Activated effector memory CD4-positive, alpha-beta T cell treated with anti-CD3 and anti-CD28 coated beads, Interleukin-2, amount 50 U/mL, for 16 hours (primary cell): Measurements from ENCODE around the gene APOE.
"Not testable (repeated sequence)": the region's sequence is repeated elsewhere in the genome, so short reads cannot be mapped to it uniquely, and the experiment has no call there.

Experiments used
- DNase-seq: peaks from one replicate; pipeline ENCODE4 v3.0.0-alpha.2; 2020

The APOE gene

DNA sequence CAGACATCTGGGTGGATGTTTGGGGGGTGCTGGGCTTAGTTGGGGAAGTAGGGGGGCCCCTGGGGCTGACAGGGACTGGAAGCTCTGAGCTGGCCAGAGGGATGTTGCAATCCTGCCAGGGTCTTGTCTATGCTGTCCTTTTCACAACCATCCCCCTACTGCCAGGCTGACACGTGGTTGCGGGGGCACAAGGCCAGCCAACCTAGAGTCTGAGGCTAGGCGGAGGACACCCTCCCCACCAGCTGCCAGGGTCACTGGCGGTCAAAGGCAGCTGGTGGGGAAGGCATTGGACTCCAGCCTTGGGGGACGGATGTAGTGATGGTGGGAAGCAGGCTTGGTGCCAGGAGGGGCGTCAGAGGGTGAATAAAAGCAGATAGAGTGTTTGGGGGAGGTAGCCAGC is 7.3 kb downstream of the APOE start:
- no peak for DNase-seq

DNA sequence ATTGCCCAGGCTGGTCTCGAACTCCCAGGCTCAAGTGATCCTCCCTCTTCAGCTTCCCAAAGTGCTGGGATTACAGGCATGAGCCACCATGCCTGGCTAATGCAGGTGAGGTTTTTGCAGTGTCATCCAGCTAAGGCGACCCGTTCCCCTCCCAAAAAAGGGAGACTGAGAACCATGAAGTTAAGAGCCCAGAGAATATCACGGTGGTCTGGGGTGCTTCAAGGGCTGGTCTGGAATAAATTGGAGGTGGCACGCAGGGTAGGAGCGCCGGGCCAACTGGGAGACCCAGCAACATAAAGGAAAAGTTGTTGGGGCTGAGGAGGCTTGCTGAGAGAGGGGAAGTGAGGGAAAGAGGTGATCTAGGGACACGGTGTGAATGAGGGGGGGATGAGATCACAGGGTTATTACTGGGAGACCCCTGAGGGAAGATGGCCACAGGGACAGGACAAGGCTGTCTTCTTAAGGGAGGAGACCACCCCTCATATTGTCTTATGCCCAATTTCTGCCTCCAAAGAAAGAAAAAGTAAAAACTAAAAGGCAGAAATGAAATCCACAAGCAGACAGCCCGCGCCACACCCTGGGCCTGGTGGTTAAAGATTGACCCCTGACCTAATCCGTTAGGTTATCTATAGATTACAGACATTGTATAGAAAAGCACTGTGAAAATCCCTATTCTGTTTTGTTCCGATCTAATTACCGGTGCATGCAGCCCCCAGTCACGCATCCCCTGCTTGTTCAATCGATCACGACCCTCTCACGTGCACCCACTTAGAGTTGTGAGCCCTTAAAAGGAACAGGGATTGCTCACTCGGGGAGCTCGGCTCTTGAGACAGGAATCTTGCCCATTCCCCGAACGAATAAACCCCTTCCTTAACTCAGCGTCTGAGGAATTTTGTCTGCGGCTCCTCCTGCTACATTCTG is 8.2 kb downstream of the APOE start:
- DNase-seq = not testable (repeated sequence)

DNA sequence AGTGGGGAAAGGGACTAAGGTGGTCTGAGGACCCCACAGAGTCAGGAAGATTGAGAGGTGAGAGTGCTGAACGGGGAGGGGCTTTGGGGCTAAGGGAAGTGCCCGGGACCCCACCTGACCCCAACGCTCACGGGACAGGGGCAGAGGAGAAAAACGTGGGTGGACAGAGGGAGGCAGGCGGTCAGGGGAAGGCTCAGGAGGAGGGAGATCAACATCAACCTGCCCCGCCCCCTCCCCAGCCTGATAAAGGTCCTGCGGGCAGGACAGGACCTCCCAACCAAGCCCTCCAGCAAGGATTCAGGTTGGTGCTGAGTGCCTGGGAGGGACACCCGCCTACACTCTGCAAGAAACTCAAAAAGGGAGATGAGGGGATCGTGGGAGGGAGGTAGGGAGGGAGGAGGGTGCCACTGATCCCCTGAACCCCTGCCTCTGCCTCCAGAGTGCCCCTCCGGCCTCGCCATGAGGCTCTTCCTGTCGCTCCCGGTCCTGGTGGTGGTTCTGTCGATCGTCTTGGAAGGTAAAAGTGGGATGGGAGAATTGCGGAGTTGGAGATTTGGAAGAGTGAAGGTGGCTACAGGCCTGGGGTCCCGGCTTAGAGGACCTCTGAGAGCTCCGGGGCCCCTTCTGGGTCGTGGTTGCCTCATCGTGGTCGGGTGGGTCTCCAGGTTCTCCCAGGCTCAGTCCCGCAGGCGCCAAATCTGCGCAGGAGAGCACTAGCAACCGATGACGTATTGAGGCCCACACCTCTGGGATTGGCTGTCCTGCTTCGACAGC is 9.0 kb downstream of the APOE start, which contains the start of gene APOC1:
APOC1 (plus strand) TSS at position 176 of the 774 bp plus-strand sequence; CDS start at position 460, 284 bp downstream.
- peak; percentile 90 for DNase-seq

DNA sequence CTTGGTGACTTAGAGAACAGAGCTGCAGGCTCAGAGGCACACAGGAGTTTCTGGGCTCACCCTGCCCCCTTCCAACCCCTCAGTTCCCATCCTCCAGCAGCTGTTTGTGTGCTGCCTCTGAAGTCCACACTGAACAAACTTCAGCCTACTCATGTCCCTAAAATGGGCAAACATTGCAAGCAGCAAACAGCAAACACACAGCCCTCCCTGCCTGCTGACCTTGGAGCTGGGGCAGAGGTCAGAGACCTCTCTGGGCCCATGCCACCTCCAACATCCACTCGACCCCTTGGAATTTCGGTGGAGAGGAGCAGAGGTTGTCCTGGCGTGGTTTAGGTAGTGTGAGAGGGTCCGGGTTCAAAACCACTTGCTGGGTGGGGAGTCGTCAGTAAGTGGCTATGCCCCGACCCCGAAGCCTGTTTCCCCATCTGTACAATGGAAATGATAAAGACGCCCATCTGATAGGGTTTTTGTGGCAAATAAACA is 18.7 kb downstream of the APOE start:
- no peak for DNase-seq

DNA sequence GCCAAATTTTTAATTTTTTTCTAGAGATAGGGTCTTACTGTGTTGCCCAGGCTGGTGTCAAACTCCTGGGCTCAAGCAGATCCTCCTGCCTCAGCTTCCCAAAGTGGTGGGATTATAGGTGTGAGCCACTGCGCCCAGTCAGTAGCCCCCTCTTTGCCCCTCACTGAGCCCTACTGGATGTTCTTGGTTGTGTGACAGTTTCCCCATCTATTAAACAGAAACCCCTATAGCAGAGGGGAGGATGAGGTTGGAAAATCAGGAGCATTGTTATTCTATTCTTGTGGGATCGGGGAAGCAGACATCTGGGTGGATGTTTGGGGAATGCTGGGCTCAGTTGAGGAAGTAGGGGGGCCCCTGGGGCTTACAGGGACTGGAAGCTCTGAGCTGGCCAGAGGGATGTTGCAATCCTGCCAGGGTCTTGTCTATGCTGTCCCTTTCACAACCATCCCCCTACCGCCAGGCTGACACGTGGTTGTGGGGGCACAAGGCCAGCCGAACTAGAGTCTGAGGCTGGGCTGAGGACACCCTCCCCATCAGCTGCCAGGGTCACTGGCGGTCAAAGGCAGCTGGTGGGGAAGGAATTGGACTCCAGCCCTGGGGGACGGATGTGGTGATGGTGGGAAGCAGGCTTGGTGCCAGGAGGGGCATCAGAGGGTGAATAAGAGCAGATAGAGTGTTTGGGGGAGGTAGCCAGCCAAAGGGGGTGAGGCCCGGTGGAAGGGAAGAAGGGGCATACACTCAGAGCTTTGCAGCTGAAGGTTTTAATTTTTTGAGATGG is 19.7 kb downstream of the APOE start:
- DNase-seq = no peak

DNA sequence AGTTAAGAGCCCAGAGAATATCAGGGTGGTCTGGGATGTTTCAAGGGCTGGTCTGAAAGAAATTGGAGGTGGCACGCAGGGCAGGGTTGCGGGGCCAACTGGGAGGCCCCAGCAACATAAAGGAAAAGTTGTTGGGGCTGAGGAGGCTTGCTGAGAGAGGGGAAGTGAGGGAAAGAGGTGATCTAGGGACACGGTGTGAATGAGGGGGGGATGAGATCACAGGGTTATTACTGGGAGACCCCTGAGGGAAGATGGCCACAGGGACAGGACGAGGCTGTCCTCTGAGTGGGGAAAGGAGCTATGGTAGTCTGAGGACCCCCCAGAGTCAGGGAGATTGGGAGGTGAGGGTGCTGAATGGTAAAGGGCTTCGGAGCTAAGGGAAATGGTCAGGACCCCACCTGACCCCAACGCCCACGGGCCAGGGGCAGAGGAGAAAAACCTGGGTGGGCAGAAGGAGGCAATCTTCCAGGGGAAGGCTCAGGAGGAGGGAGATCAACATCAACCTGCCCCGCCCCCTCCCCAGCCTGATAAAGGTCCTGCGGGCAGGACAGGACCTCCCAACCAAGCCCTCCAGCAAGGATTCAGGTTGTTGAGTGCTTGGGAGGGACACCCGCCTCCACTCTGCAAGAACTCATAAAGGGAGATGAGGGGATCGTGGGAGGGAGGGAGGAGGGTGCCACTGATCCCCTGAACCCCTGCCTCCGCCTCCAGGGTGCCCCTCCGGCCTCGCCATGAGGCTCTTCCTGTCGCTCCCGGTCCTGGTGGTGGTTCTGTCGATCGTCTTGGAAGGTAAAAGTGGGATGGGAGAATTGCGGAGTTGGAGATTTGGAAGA is 20.9 kb downstream of the APOE start:
- DNase-seq = not testable (repeated sequence)

DNA sequence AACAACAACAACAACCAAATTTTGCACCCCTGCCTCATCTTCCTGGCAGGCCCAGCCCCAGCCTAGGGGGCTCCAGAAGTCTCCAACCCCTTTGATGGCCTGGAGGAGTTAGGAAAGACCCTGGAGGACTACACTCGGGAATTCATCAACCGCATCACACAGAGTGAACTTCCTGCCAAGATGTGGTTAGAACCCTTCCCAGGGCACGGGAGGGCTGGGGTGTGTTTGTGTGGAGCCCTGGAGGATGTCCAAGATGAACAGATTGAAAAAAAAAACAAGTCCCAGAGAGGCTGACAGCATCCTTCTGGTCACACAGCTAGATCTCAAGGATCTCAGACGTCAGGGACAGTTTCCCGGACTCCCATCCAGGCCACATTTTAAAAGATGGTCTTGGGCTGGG is 22.1 kb downstream of the APOE start:
- no peak for DNase-seq

DNA sequence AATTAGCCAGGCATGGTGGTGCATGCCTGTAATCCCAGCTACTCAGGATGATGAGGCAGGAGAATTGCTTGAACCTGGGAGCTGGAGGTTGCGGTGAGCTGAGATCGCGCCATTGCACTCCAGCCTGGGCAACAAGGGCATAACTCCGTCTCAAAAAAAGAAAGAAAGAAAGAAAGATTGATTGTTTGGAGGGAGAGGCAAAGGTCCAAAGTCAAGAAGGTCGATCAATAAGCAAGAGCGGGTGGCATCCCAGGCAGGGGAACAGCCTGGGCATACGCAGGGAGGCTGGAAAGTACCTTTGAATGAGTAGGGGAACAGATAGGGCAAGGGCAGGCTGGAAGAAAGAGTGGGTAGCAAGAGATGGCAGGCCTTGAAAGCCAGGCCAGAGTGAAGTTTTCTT is 24.5 kb downstream of the APOE start:
- no peak for DNase-seq

DNA sequence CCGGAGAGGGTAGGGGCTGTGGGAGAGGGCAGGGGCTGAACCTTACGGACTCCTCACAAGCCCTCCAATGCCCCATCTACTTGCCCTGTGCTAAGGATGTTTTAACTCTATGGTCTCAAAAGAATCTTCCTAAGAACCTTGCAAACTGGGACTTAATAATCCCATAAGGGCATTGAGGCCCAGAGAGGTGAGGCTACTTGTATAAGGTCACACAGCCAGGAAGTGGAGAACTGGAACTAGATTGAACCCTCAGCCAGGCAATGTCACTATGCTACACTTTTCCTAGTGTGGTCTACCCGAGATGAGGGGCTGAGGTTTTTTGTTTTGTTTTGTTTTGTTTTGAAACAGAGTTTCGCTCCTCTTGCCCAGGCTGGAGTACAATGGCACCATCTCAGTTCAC is 25.9 kb downstream of the APOE start:
- DNase-seq = no peak

DNA sequence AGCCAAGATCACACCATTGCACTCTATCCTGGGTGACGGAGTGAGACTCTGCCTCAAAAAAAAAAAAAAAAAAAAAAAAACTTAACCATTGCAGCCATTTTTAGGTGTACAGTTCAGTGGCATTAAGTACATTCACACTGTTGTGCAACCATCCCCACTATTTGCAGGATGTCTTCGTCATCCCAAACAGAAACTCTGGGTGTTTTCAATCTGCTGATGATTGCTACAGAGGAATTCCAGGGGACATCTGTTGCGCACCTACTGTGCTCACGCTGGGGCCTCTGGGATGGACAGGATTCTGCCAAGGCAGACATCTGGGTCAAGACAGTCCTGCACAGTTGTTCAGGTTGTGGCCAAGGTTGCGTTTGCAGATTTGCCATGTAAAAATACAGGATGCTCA is 34.1 kb downstream of the APOE start:
- no peak for DNase-seq

DNA sequence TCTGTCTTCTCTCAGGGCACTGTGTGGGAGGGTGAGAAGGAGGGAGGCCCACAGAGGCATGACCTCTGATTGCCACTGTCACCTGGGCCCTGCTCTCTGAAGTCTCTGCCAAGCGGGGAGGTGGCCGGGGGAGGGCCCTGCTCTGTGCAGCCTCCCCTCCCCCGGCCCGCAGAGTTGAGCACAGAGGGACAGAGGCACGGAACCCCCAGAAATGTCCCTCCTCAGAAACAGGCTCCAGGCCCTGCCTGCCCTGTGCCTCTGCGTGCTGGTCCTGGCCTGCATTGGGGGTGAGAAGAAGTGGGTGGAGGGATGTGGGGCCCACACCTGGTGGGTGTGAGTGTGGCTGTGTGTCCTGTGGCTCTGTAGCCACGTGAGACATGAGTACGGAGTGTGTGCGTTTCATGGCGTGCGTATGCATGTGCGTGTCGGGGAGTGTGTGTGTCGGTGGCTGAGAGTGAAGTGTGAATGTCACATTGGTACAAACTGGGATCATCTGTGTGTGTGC is 36.5 kb downstream of the APOE start, which contains the start of gene APOC4:
APOC4 (plus strand) TSS at position 171 of the 505 bp plus-strand sequence; CDS start at position 212, 41 bp downstream.
- DNase-seq = no peak

DNA sequence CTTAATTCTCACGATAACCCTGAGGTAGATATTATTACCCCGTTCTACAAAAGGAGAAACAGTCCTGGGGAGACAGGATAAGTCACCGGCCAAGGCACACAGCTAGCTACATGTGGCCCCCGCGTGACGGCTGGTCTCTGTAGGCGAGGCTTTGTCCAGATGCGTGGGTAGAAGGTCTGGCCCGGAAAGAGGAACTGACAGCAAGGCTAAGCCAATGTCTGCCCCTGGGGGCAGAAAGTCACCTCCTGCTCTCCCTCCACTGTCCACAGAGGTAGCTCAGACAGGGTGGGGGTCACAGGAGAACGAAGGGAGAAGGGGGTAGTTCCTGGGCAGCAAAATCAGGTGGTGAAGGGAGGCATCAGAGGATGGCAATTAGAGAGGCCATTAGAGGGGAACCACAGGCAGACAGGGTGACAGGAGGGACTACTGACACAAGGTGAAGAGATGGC is 38.2 kb downstream of the APOE start:
- DNase-seq = no peak

DNA sequence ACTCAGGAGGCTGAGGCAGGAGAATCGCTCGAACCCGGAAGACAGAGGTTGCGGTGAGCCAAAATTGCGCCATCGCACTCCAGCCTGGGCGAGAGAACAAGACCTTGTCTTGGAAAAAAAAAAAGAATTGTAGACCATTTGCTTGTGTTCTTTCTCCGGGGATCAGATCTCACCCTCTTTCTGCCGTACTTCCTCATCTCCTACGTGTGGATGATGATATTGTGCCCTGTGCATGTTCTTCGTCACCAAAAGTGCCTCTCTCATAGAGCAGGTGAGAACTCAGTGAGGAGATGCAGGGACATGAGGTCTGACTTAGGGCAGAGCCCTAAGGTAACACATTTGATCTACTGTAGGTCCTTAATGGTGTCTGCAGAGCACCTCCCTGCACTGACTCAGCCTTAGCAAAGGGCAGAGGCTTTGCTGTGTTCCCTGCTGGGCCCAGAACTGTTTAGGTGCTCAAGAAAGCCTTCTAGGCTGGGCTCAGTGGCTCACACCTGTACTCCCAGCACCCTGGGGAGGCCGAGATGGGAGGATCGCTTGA is 41.5 kb downstream of the APOE start:
- DNase-seq = no peak

DNA sequence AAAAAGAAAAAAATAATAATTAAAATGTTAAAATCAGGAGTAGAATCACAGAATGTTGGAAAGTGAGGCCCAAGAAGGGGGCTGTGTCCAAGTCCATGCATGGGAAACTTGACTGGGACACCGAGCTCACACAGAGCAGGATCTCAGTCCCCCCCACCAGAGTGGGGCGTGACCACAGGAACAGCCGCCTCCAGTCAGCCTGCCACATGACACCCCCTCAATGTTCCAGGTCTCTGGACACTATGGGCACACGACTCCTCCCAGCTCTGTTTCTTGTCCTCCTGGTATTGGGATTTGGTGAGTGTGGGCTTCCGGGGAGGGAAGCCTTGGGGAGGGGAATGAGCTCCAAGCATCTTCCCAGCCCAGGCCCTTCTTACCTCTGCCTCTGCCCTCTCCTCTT is 42.6 kb downstream of the APOE start:
- DNase-seq = no peak

DNA sequence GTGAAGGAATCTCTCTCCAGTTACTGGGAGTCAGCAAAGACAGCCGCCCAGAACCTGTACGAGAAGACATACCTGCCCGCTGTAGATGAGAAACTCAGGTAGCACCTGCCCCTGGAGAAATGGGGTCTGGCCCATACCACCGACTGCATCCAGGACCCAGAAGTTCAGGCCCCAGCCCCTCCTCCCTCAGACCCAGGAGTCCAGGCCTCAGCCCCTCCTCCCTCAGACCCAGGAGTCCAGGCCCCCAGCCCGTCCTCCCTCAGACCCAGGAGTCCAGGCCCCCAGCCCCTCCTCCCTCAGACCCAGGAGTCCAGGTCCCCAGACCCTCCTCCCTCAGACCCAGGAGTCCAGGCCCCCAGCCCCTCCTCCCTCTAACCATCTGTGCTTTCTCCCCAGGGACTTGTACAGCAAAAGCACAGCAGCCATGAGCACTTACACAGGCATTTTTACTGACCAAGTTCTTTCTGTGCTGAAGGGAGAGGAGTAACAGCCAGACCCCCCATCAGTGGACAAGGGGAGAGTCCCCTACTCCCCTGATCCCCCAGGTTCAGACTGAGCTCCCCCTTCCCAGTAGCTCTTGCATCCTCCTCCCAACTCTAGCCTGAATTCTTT is 43.3 kb downstream of the APOE start:
- no peak for DNase-seq

DNA sequence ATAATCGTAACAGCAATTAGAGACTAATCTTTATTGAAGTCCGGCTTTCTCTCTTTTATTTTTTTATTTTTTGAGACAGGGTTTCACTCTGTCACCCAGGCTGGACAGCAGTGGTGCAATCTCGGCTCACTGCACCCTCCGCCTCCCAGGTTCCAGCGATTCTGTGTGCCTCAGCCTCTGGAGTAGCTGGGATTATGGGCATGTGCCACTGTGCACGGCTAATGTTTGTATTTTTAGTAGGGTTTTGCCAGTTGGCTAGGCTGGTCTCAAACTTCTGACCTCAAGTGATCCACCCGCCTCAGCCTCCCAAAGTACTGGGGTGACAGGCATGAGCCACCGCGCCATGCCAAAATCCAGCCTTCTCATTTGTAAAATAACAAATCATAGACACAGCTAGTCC is 44.0 kb downstream of the APOE start:
- no peak for DNase-seq

DNA sequence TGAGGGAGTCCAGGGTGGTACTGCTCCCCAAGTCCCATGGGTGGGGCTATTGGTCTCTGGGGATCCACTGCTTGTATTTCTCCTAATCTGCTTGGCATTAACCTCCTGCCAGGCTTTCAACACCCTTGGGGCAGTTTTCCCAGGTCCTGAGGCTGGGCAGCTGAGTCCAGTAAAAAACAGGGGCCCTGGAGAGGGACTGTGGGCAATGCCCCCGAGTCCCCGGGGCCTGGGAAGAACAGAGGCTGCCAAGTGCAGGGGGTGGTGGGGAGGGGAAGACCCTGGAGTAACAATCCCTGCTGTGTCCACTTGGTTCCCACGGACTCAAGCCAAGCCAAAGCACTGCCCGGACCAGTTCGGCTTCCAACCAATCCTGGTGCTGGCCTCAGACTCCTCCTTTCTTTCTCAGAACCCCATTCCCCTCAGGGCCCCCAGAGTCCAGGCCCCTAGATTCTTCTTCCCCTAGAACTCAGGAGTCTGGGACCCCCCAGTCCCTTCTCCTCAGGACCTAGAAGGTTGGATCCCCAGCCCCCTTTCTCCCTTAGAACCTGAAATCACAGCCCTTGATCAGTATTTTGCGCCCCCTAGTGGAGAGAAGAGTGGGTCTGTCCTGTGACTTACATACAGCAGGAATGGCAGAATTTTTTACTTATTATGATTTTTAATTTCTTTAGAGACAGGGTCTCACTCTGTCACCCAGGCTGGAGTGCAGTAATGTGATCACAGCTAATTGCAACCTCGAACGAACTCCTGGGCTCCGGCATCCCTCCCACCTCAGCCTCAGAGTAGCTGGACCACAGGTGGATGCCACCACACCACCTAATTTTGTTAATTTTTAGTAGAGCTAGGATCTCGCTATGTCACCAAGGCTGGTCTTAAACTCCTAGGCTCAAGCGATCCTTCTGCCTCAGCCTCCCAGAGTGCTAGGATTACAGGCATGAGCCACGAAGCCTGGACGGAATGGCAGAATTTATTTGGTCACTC is 45.9 kb downstream of the APOE start:
- peak; percentile 79 for DNase-seq

DNA sequence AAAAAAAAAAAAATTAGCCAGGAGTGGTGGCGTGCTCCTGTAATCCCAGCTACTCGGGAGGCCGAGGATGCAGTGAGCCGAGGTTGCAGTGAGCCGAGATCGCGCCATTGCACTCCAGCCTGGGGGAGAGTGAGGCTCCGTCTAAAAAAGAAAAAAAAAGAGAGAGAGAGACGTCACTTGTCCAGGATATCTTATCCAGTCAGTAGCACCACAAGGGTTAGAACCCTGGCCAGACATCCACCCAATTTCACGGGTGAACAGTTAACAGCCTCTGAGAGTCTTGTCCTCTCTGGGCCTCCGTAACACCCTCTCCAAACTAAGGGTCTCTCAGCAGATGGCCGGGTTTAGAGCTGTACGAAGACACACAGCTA is 48.7 kb downstream of the APOE start:
- DNase-seq = no peak

DNA sequence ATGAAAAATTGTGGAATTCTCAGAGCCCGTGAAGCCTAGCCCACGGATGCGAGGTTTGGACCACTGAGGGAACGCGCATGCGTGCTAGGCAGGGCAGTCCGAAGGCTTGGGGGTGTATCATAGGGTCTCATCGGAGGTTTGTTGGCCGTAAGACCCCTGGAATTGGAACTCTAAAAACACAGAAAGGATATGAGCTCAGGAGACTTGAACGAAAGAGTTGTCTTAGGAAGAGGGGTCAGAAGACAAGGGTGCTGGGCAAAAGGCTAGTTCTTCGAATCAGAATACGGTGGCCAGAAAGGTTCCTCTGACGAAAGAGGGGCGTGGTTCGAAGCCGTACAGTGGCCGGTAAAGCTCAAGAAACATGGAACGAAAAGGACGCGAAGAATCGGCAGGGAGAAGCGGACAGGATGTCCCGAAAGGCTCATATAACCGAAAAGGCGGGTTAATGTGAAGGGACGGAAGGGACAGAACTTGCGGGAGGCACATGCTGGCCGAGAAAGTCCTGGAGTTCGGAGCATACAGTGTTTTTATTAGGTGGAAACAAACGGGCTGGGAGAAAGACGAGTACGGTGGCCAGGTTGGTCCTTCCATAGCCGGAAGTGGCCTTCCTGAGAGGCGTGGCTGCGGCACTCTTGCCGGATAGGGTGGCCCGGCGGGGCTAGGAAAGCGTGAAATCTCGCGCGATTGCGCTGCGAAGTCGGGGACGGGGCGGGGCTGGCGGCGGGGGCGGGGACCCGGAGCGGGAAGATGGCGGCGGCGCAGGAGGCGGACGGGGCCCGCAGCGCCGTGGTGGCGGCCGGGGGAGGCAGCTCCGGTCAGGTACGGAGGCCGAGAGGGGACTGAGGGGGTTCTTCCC is 49.3 kb downstream of the APOE start, which contains the start of gene CLPTM1:
CLPTM1 (plus strand) TSS at position 732 of the 856 bp plus-strand sequence; CDS start at position 748, 16 bp downstream.
- DNase-seq = peak; percentile 99
